Measurements from ENCODE around the gene RGS4. TPM values are rescaled to one million over a fixed set of nuclear protein-coding genes. Genes with fewer than 3 reads are reported as not detected.
A peak's percentile ranks its signal among the peaks of the same experiment; 100 is the strongest.

The RGS4 gene
- total RNA-seq, 1 experiment from 2014 or later: 0.23 TPM

- intact Hi-C loops (cut with micrococcal nuclease; ENCODE audit: unreplicated experiment): no loop called here
- Histone ChIP-seq H3K27me3 (replicated peaks; ENCODE audit: control insufficient read depth, insufficient read depth, low read length) (no peaks in the 10 kb centered on the region), H3K4me1 (peaks cover 3% of the 10 kb centered on the region; the same call in 1 of the 2 replicates), H3K9me3 (no peaks in the 10 kb centered on the region), H3K36me3 (ENCODE audit: control insufficient read depth, insufficient read depth, low read length) (no peaks in the 10 kb centered on the region), H3K4me3 (ENCODE audit: low read depth, low read length) (no peak overlapping the region)
- no peaks in the 10 kb centered on the region for H3K36me3 Mint-ChIP-seq (ENCODE audit: insufficient read depth, unreplicated experiment)
- no peaks in the 10 kb centered on the region for H3K9me3 Mint-ChIP-seq (ENCODE audit: unreplicated experiment)
- POLR2A ChIA-PET: no interaction called here
- CTCF ChIA-PET: interaction anchor here (0.9 kb wide), 1 partner anchor 189 kb away, joined by 3 read pairs; no protein-coding TSS in a partner anchor
- TF ChIP-seq CTCF (IDR thresholded peaks at IDR 0.05; ENCODE audit: insufficient read depth in 1 of 2, low read depth in 1 of 2, low read length in 1 of 2, severe bottlenecking in 1 of 2, unreplicated experiment in 1 of 2): no peak
- no peak for DNase-seq
- H3K27ac Mint-ChIP-seq (ENCODE audit: unreplicated experiment): no peak overlapping the region
- peaks cover 21% of the 10 kb centered on the region for H3K27me3 Mint-ChIP-seq (ENCODE audit: insufficient read depth, unreplicated experiment)
- H3K4me3 Mint-ChIP-seq (ENCODE audit: unreplicated experiment): no peak overlapping the region
- peaks cover 7% of the 10 kb centered on the region for H3K4me1 Mint-ChIP-seq (ENCODE audit: low read depth, unreplicated experiment)
- no TSS peak for BruUV-seq (replicated peaks)
Observed at GRCh38 chr1:163066686-163067085, 2.5 kb upstream of the RGS4 start.

- no peaks in the 10 kb centered on the region for H3K9me3 ChIP-seq
- H3K4me1 Mint-ChIP-seq (ENCODE audit: low read depth, unreplicated experiment): peaks cover 7% of the 10 kb centered on the region
- no peak overlapping the region for H3K4me3 ChIP-seq (ENCODE audit: low read depth, low read length)
- no peak for DNase-seq
- peaks cover 21% of the 10 kb centered on the region for H3K27me3 Mint-ChIP-seq (ENCODE audit: insufficient read depth, unreplicated experiment)
- no TSS peak for BruUV-seq (replicated peaks)
- intact Hi-C loops (cut with micrococcal nuclease; ENCODE audit: unreplicated experiment): loop anchor here (1.0 kb wide), 3 partner anchors 190 to 220 kb away; no protein-coding TSS in a partner anchor
- ChIA-PET CTCF (interaction anchor here (0.6 to 1.7 kb wide), 9 partner anchors 86 to 247 kb away, joined by 3 to 17 read pairs (median 5); no protein-coding TSS in a partner anchor), POLR2A (no interaction called here)
- H3K36me3 Mint-ChIP-seq (ENCODE audit: insufficient read depth, unreplicated experiment): no peaks in the 10 kb centered on the region
- no peak overlapping the region for H3K4me3 Mint-ChIP-seq (ENCODE audit: unreplicated experiment)
- H3K9me3 Mint-ChIP-seq (ENCODE audit: unreplicated experiment): no peaks in the 10 kb centered on the region
- H3K4me1 ChIP-seq: peaks cover 3% of the 10 kb centered on the region; the same call in 1 of the 2 replicates
- no peak overlapping the region for H3K27ac Mint-ChIP-seq (ENCODE audit: unreplicated experiment)
- H3K27me3 ChIP-seq (replicated peaks; ENCODE audit: control insufficient read depth, insufficient read depth, low read length): no peaks in the 10 kb centered on the region
- H3K36me3 ChIP-seq (ENCODE audit: control insufficient read depth, insufficient read depth, low read length): no peaks in the 10 kb centered on the region
- TF ChIP-seq CTCF (IDR thresholded peaks at IDR 0.05; ENCODE audit: insufficient read depth in 1 of 2, low read depth in 1 of 2, low read length in 1 of 2, severe bottlenecking in 1 of 2, unreplicated experiment in 1 of 2): no peak
Observed at GRCh38 chr1:163068716-163069115, 445 bp upstream of the RGS4 start.

GRCh38 chr1:163069655-163070277, 605 bp downstream of the RGS4 start:
- no peaks in the 10 kb centered on the region for H3K9me3 ChIP-seq
- H3K4me1 Mint-ChIP-seq (ENCODE audit: low read depth, unreplicated experiment): peaks cover 7% of the 10 kb centered on the region
- no peaks in the 10 kb centered on the region for H3K9me3 Mint-ChIP-seq (ENCODE audit: unreplicated experiment)
- no peak overlapping the region for H3K27ac Mint-ChIP-seq (ENCODE audit: unreplicated experiment)
- no peaks in the 10 kb centered on the region for H3K27me3 ChIP-seq (replicated peaks; ENCODE audit: control insufficient read depth, insufficient read depth, low read length)
- H3K4me3 Mint-ChIP-seq (ENCODE audit: unreplicated experiment): no peak overlapping the region
- no peak for DNase-seq
- intact Hi-C loops (cut with micrococcal nuclease; ENCODE audit: unreplicated experiment): loop anchor here (1.0 kb wide), 3 partner anchors 191 to 221 kb away; no protein-coding TSS in a partner anchor
- peaks cover 18% of the 10 kb centered on the region for H3K27me3 Mint-ChIP-seq (ENCODE audit: insufficient read depth, unreplicated experiment)
- POLR2A ChIA-PET: no interaction called here
- TF ChIP-seq CTCF (IDR thresholded peaks at IDR 0.05; ENCODE audit: insufficient read depth in 1 of 2, low read depth in 1 of 2, low read length in 1 of 2, severe bottlenecking in 1 of 2, unreplicated experiment in 1 of 2): no peak
- CTCF ChIA-PET: interaction anchor here (1.1 to 1.7 kb wide), 8 partner anchors 131 to 246 kb away, joined by 4 to 17 read pairs (median 7); no protein-coding TSS in a partner anchor
- TSS peak; percentile 27 for BruUV-seq (replicated peaks)
- no peaks in the 10 kb centered on the region for H3K36me3 Mint-ChIP-seq (ENCODE audit: insufficient read depth, unreplicated experiment)
- no peaks in the 10 kb centered on the region for H3K36me3 ChIP-seq (ENCODE audit: control insufficient read depth, insufficient read depth, low read length)
- H3K4me3 ChIP-seq (ENCODE audit: low read depth, low read length): no peak overlapping the region
- peaks cover 3% of the 10 kb centered on the region; the same call in 1 of the 2 replicates for H3K4me1 ChIP-seq
